AG04450 (cell line): ENCODE measurements around the gene LINGO4. TPM values are rescaled to one million over a fixed set of nuclear protein-coding genes. Genes with fewer than 3 reads are reported as not detected.

Experiments used
- CTCF ChIA-PET: fragments of 300-600, 350-600 bp; formaldehyde crosslinking; extraction: SDS; loops from one replicate; lab custom pipeline; 2022; ENCODE audit warnings: antibody characterized with exemption, inconsistent platforms; lab: Charles Lee
- POLR2A ChIA-PET: fragments of 350-600 bp; formaldehyde crosslinking; extraction: SDS; loops from one replicate; lab custom pipeline; 2021; ENCODE audit warnings: antibody characterized with exemption, inconsistent platforms; lab: Yijun Ruan, JAX
- DNase-seq: peaks from one replicate; pipeline ENCODE4 v3.0.0-alpha.2; 2011; ENCODE audit warnings: low read depth, low spot score
- H3K27ac ChIP-seq: one replicate; pipeline ENCODE4 v1.5.1; 2012; ENCODE audit warnings: low read depth, low read length, control low read depth
- H3K27me3 ChIP-seq: one replicate; pipeline ENCODE4 v1.6.0; 2012; ENCODE audit warnings: low read length; ENCODE audit not compliant: control insufficient read depth, insufficient read depth
- H3K4me3 ChIP-seq: 2 replicates; pipeline ENCODE4 v1.5.1; 2011; ENCODE audit warnings: mild to moderate bottlenecking, low read depth, low read length, control low read depth
- H3K9me3 ChIP-seq: 2 replicates; pipeline ENCODE4 v1.5.1; 2012; ENCODE audit warnings: low read length; ENCODE audit not compliant: control insufficient read depth, insufficient read depth
- polyA plus RNA-seq: library from polyadenylated mRNA; depleted of rRNA; stranded (reverse); fragments of >200 nt; gene quantifications from 2 replicates; pipeline ENCODE4 v1.2.3, GENCODE V29; 2011
- TF ChIP-seq, protein P1 (sequence below): IDR thresholded peaks from 2 replicates; pipeline ENCODE4 v1.5.1; 2011; ENCODE audit warnings: low read depth, low read length, control low read depth, inconsistent platforms

The LINGO4 gene
- polyA plus RNA-seq, 1 experiment: not detected

DNA sequence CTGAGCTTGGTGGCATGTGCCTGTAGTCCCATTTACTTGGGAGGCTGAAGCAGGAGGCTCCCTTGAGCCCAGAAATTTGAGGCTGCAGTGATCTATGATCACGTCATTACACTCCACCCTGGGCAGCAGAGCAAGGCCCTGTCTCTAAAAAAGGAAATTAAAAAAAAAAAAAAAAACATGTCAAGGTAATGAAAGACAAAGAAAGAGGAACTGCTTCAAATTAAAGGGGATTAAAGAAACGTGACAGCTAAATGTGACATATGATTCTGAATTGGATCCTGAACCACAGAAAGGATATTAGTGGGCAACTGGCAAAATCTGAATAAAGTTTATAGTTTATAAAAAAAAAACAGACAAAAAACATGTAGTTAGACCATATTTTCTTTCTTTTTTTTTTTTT lies 38.2 kb upstream of the LINGO4 start:
- Histone ChIP-seq H3K9me3 (peaks cover 7% of the 10 kb centered on the region; the same call in 1 of the 2 replicates), H3K27me3 (peaks cover 45% of the 10 kb centered on the region), H3K4me3 (no peak overlapping the region), H3K27ac (no peak overlapping the region)
- TF ChIP-seq, protein P1, sequence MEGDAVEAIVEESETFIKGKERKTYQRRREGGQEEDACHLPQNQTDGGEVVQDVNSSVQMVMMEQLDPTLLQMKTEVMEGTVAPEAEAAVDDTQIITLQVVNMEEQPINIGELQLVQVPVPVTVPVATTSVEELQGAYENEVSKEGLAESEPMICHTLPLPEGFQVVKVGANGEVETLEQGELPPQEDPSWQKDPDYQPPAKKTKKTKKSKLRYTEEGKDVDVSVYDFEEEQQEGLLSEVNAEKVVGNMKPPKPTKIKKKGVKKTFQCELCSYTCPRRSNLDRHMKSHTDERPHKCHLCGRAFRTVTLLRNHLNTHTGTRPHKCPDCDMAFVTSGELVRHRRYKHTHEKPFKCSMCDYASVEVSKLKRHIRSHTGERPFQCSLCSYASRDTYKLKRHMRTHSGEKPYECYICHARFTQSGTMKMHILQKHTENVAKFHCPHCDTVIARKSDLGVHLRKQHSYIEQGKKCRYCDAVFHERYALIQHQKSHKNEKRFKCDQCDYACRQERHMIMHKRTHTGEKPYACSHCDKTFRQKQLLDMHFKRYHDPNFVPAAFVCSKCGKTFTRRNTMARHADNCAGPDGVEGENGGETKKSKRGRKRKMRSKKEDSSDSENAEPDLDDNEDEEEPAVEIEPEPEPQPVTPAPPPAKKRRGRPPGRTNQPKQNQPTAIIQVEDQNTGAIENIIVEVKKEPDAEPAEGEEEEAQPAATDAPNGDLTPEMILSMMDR: no peak
- DNase-seq: no peak
- ChIA-PET CTCF (no interaction called here), POLR2A (no interaction called here)

- TF ChIP-seq, protein P1: no peak
- H3K4me3 ChIP-seq: no peak overlapping the region
- ChIA-PET POLR2A (no interaction called here), CTCF (no interaction called here)
- H3K27ac ChIP-seq: no peak overlapping the region
- H3K27me3 ChIP-seq: peaks cover 52% of the 10 kb centered on the region
- peaks cover 7% of the 10 kb centered on the region; the same call in 1 of the 2 replicates for H3K9me3 ChIP-seq
- DNase-seq: no peak
These were observed 35.9 kb upstream of the LINGO4 start for GRCh38 chr1:151841141-151841540.

DNA sequence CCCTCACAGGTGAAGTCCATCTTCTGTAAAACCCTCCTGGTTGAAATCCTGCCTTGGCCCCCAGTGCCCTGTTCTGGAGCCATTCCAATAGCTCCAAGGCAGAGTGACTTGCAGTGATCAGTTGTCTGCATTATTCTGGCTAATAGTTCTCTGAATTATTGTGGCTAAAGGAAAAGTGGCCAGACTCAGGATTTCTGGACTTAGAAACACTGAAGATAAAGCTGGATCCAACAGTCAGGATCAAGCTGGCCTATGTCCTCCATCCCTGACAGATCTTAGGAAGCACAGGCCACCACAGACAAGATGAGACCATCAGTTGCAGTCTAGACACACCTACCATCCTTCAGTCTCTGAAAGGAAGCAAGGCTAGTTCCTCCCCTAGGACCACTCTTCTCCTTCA lies 35.2 kb upstream of the LINGO4 start:
- H3K27me3 ChIP-seq: peaks cover 53% of the 10 kb centered on the region
- no peak overlapping the region for H3K27ac ChIP-seq
- peaks cover 7% of the 10 kb centered on the region; the same call in 1 of the 2 replicates for H3K9me3 ChIP-seq
- DNase-seq: no peak
- ChIA-PET POLR2A (no interaction called here), CTCF (no interaction called here)
- H3K4me3 ChIP-seq: no peak overlapping the region
- TF ChIP-seq, protein P1: no peak

GRCh38 chr1:151839457-151840403 lies 34.5 kb upstream of the LINGO4 start, which contains the start of gene C2CD4D:
Gene C2CD4D, minus strand, starts transcription at chr1:151839820. Its CDS starts 831 bp downstream, at chr1:151838989.
- ChIA-PET POLR2A (no interaction called here), CTCF (no interaction called here)
- peaks cover 57% of the 10 kb centered on the region for H3K27me3 ChIP-seq
- DNase-seq: no peak
- TF ChIP-seq, protein P1: no peak
- no peak within 1 kb of the TSS for H3K4me3 ChIP-seq
- peaks cover 7% of the 10 kb centered on the region; the same call in 1 of the 2 replicates for H3K9me3 ChIP-seq
- no peak within 1 kb of the TSS for H3K27ac ChIP-seq

DNA sequence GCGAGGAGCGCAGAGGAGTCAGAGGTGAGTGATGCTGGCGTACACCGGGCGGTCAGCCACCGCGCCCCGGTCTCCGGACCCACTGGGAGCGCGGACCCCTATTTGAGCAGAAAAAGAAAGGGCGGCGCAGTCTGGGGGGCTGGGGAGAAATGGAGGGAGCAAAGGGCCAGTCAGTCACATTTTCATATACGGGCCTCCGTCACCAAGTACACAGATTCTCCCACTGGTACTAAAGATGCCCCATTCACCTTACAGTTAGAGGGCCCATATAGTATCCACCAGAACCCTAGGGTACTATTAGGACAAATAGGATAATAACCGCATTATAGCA lies 33.8 kb upstream of the LINGO4 start:
- ChIA-PET CTCF (no interaction called here), POLR2A (no interaction called here)
- Histone ChIP-seq H3K9me3 (peaks cover 7% of the 10 kb centered on the region; the same call in 1 of the 2 replicates), H3K27ac (no peak overlapping the region), H3K4me3 (no peak overlapping the region), H3K27me3 (peaks cover 52% of the 10 kb centered on the region)
- no peak for DNase-seq
- TF ChIP-seq, protein P1: no peak
